LNCAP (cell line): Measurements from ENCODE around the gene MAST2.

Experiments used
- TF ChIP-seq, protein P1 (sequence below): fragments of 450-650 bp; IDR thresholded peaks from 2 replicates; pipeline ENCODE4 v1.5.1; 2017; ENCODE audit warnings: mild to moderate bottlenecking

The MAST2 gene

DNA sequence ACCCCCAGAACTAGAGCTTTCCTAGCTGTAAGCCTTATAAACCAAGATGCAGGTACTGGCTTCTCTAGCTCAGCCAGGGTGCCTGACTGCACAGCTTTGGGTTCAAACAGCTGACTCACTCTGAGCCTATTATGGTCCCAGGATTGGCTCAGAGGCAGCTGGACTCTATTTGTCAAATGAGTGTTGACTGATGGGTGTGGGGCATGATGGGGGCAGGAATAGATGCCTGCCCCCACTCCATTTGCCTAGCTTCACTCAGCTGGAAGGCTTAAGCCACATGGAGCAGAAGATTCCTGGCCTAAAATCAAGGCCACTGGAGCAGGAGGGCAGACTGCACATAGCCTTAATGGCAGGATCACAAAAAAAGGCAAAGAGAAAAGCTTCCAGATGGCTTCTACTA, 238.6 kb downstream of the MAST2 start:
- TF ChIP-seq, protein P1, sequence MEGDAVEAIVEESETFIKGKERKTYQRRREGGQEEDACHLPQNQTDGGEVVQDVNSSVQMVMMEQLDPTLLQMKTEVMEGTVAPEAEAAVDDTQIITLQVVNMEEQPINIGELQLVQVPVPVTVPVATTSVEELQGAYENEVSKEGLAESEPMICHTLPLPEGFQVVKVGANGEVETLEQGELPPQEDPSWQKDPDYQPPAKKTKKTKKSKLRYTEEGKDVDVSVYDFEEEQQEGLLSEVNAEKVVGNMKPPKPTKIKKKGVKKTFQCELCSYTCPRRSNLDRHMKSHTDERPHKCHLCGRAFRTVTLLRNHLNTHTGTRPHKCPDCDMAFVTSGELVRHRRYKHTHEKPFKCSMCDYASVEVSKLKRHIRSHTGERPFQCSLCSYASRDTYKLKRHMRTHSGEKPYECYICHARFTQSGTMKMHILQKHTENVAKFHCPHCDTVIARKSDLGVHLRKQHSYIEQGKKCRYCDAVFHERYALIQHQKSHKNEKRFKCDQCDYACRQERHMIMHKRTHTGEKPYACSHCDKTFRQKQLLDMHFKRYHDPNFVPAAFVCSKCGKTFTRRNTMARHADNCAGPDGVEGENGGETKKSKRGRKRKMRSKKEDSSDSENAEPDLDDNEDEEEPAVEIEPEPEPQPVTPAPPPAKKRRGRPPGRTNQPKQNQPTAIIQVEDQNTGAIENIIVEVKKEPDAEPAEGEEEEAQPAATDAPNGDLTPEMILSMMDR = no peak

DNA sequence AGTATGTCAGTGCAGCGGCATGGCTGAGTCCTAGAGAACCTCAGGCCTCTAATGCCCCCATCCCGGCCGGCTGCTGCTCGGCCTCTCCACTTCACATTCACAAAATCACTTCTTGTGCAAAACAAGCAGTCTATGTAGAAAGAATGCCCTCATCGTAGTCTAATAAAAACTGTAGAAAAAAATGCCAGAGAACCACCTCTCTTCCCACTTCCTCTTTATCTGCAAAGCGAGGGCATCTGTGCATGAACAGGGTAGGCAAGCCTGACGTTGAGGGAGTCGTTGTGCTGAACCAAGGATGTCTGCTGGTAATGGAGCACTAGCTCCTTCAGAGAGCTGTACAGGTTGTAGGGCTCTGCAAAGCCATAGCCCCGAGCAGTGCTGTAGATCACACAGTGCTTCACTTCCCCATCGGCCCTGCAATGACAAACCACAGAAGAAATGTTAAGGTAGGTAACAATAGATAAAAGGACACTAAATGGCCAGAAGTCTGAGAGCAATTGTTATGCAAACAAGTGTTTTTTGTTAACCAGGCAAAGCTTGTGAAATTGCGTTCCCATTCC, 240.1 kb downstream of the MAST2 start:
- TF ChIP-seq, protein P1 = no peak

DNA sequence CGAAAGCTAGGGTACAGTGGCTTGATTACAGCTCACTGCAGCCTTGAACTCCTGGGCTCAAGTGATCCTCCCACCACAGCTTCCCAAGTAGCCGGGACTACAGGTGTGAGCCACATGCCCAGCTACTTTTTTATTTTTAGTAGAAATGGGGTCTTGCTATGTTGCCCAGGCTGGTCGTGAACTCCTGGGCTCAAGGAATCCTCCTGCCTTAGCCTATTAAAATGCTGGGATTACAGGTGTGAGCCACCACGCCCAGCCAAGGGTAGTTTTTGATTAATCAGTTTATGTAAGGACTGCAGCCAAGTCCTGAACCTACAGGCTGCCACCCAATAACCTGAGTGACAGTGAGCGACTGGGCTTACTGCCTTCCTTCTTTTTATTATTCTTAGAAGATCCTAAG, 240.7 kb downstream of the MAST2 start:
- TF ChIP-seq, protein P1 = no peak

DNA sequence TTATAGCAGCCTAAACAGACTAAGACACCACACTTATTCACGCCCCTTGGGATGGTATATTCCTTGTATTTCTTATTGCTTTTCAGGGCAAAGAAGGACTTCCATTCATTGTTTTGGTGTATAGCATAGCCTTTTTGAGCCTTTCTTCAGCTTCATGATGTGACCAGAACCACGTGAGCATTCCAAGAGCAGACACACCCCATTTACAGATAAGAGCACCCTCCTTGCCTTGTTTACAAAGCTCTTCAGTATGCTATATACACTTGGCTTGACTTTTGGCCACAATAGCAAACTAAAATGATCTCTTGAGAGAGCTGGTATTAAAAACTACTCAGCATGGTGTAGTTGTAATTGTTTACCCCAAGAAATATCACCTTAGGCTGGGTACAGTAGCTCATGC, 250.3 kb downstream of the MAST2 start:
- TF ChIP-seq, protein P1 = no peak

DNA sequence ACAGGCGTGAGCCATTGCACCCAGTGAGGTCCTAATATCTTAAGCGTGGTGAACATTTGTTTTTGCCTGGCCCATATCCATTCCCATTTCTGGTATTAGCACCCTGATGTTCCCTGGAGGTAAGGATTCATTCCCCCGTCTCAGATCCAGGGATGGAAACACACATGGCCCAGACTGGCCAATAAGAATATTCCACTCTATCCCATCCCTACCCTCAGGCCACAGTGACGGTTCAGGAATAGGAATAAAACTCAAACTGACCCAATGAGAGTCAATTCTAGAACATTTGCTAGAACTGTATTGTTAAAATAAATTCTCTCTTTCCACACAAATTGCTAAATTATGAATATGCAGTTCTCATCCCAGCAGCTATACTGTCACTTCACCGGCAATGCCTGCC, 252.9 kb downstream of the MAST2 start:
- TF ChIP-seq, protein P1 = no peak

DNA sequence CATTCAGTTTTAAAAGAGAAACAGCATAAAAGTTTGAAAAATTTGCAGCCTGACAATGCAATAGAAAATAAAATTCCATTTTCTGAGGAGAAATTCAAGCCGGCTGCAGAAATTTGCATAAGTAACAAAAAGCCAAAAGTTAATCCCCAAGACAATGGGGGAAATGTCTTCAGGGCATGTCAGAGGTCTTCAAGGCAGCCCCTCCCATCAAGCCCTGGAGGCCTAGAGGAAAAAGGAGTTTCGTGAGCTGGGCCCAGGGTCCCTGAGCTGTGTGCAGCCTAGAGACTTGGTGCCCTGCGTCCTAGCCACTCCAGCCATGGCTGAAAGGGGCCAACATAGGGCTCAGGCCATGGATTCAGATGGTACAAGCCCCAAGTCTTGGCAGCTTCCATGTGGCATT, 254.4 kb downstream of the MAST2 start:
- TF ChIP-seq, protein P1 = no peak

DNA sequence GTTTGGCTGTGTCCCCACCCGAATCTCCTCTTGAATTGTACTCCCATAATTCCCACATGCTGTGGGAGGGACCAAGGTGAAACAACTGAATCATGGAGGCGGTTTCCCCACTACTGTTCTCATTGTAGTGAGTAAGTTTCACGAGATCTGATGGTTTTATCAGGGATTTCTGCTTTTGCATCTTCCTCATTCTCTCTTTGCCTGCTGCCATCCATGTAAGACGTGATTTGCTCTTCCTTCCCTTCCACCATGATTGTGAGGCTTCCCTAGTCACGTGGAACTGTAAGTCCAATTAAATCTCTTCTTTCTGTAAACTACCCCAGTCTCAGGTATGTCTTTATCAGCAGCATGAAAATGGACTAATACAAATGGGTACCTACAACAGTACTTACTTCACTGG, 255.5 kb downstream of the MAST2 start:
- TF ChIP-seq, protein P1 = no peak

DNA sequence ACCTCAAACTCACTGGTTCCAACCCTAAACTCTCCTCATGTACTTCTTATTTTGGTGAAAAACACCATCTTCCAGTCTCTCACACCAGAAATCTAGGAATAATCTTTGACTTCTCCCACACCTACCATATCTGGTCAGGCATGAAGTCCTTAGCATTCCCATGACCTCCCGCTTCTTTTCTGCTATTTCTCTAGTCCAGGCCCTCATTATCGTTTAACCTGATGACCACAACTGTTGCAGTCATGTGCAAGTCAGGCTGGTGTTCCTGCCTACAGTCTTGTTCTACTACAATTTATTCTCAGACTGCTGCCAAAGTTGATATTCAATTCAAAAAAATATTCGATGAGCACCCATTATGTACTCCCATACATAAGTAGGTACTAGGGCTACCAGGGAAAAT, 257.7 kb downstream of the MAST2 start:
- TF ChIP-seq, protein P1 = no peak
